ENCODE measurements around the gene DCD. TPM values are rescaled to one million over a fixed set of nuclear protein-coding genes. Genes with fewer than 3 reads are reported as not detected.

DCD gene
- total RNA-seq, 1 experiment from 2014 or later: not detected

DNA sequence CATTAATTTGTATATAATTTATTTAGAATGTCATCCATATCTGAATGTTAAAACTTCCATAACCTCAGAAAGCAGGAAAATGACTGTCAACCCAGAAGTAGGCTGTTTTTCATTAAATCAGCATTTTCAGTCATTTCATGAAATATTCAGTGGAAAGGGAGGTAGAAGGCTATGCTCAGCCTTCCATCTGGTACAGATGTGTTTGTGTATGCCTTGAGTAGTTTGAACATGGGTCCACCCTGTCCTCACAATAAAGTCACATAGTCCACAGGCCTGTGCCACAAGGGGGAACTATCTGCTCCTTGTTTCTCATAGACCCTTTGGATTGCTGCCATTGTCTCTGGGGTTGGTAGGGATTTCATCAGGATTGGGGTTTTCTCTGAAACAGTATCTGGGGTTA lies 22.6 kb downstream of the DCD start:
- H3K27ac ChIP-seq (ENCODE audit: insufficient read length, low read depth, low read length): no peak overlapping the region
- H3K79me1 ChIP-seq (ENCODE audit: insufficient read depth, low read depth, low read length, poor library complexity, severe bottlenecking): no peaks in the 10 kb centered on the region
- H3K18ac ChIP-seq (ENCODE audit: insufficient read length, low read depth, low read length): no peak overlapping the region
- no peak overlapping the region for H4K5ac ChIP-seq (ENCODE audit: insufficient read length, low read depth, low read length)
- no peak overlapping the region for H4K8ac ChIP-seq (replicated peaks; ENCODE audit: insufficient read length, low read depth, low read length)
- H3K23ac ChIP-seq (ENCODE audit: insufficient read length, low read depth, low read length): no peak overlapping the region
- H3K9ac ChIP-seq (ENCODE audit: extremely low read depth, insufficient read length, low read length): no peak overlapping the region
- DNase-seq: peak; percentile 10
- Mint-ChIP-seq H3K36me3 (ENCODE audit: insufficient read depth in 1 of 3, low read depth in 3 of 3) (peaks cover 9 to 16% (median 13%) of the 10 kb centered on the region in 3 experiments; a peak in 6 of 7 replicates), H3K4me3 (no peak overlapping the region), H3K4me1 (no peaks in the 10 kb centered on the region), H3K27me3 (ENCODE audit: low read depth) (peaks cover 68% of the 10 kb centered on the region), H3K27ac (no peak overlapping the region), H3K9me3 (peaks cover 21 to 30% of the 10 kb centered on the region in 2 experiments)
- H3K79me2 ChIP-seq (ENCODE audit: insufficient read depth, low read length): no peaks in the 10 kb centered on the region
- H4K91ac ChIP-seq (ENCODE audit: insufficient read length, low read depth, low read length): no peak overlapping the region
- no peak overlapping the region for H2BK15ac ChIP-seq (ENCODE audit: low read depth, low read length)
- no peak overlapping the region for H3K56ac ChIP-seq (ENCODE audit: insufficient read length, low read depth, low read length)
- H3K9me3 ChIP-seq (ENCODE audit: control insufficient read depth, low read depth, low read length): no peaks in the 10 kb centered on the region
- H2BK120ac ChIP-seq (ENCODE audit: low read depth, low read length, poor library complexity, severe bottlenecking): no peak overlapping the region
- no peak overlapping the region for H2BK12ac ChIP-seq (ENCODE audit: insufficient read length, low read depth, low read length)
- H3K14ac ChIP-seq (ENCODE audit: insufficient read depth, low read length): no peak overlapping the region
- H3K4me1 ChIP-seq (ENCODE audit: insufficient read depth, low read length): no peaks in the 10 kb centered on the region
- H3T11ph ChIP-seq (ENCODE audit: low read length): no peak overlapping the region
- no peak overlapping the region for H2AK5ac ChIP-seq (ENCODE audit: insufficient read length, low read length)
- no peak for TF ChIP-seq CTCF (conservative IDR thresholded peaks at IDR 0.05)
- no peak overlapping the region for H2BK20ac ChIP-seq (ENCODE audit: low read depth, low read length, poor library complexity, severe bottlenecking)
- no peak overlapping the region for H2BK5ac ChIP-seq (ENCODE audit: insufficient read length, low read length)
- no peak overlapping the region for H3K4me2 ChIP-seq (ENCODE audit: insufficient read depth, insufficient read length, low read length)
- H4K20me1 ChIP-seq (ENCODE audit: control insufficient read depth, insufficient read depth, insufficient read length): no peaks in the 10 kb centered on the region
- no peak overlapping the region for H2AFZ ChIP-seq (ENCODE audit: low read length)
- H3K4ac ChIP-seq (ENCODE audit: low read depth, low read length): no peak overlapping the region
- no peaks in the 10 kb centered on the region for H3K27me3 ChIP-seq (ENCODE audit: insufficient read depth, low read length)
- H3K23me2 ChIP-seq (ENCODE audit: insufficient read length, low read depth, low read length, poor library complexity, severe bottlenecking): no peaks in the 10 kb centered on the region
